ENCODE results near the gene USP12.
"Not testable (repeated sequence)": the region's sequence is repeated elsewhere in the genome, so short reads cannot be mapped to it uniquely, and the experiment has no call there.

USP12 gene

GRCh38 chr13:27149702-27150101 lies 21.9 kb downstream of the USP12 start:
- no peak for DNase-seq (ENCODE audit: low spot score)

DNA sequence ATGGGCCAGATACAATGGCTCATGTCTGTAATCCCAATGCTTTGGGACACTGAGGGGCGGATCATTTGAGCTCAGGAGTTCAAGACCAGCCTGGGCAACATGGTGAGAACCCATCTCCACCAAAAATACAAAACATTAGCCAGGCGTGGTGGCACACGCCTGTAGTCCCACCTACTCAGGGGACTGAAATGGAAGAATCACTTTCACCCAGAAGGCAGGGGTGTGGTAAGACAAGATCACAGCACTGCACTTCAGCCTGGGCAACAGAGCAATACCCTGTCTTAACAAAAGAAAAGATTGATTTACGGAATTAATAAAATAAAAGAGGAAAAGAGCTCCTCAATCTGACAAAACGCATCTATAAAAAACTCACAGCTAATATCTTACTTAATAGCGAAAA lies 22.7 kb downstream of the USP12 start:
- no peak for DNase-seq (ENCODE audit: low spot score)

GRCh38 chr13:27147530-27148170 lies 24.0 kb downstream of the USP12 start:
- no peak for DNase-seq (ENCODE audit: low spot score)

DNA sequence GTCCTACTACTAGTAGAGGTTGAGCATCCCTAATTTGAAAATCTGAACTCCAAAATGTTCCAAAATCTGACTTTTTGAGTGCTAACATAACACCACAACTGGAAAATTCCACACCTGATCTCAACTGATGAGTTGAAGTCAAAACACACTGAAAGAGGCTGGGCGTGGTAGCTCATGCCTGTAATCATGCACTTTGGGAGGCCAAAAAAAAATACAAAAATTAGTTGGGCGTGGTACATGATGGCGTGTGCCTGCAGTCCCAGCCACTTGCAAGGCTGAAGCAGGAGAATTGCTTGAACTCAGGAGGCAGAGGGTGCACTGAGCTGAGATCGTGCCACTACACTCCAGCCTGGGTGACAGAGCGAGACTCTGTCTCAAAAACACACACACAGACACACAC lies 29.9 kb downstream of the USP12 start:
- DNase-seq (ENCODE audit: low spot score): no peak

DNA sequence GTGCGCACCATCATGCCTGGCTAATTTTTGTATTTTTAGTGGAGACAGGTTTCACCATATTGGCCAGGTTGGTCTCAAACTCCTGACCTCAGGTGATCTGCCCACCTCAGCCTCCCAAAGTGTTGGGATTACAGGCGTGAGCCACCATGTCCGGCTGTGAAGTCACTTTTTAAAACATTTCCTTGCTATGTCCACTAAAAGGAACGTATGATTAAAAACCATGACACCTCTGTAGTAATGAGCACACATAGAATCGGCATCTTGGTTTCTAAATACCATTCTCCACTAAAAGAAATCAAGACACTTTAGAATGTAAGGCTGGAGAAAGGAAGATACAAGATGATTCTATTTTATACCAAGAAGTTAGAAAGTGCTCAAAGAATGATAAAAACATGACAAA lies 30.5 kb downstream of the USP12 start:
- not testable (repeated sequence) for DNase-seq (ENCODE audit: low spot score)

- no peak for DNase-seq (ENCODE audit: low spot score)
Observed at GRCh38 chr13:27140060-27140459, 31.6 kb downstream of the USP12 start.

DNA sequence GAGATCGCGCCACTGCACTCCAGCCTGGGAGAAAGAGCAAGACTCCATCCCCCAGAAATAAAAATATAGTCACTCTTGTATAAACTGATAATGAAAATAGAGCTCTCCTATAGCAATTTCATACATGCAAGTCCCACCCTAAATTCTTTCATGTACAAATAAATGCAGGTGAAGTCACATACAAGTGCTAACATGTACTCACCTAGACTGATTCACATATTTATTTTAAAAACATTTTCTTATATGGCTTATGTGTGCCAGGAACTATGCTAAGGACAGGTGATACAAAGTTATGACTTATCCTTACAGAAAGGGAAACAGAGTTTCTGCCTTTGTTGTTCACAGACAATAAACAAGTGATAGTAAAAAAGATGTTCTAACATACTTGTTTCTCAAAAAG lies 32.0 kb downstream of the USP12 start:
- DNase-seq (ENCODE audit: low spot score): no peak

DNA sequence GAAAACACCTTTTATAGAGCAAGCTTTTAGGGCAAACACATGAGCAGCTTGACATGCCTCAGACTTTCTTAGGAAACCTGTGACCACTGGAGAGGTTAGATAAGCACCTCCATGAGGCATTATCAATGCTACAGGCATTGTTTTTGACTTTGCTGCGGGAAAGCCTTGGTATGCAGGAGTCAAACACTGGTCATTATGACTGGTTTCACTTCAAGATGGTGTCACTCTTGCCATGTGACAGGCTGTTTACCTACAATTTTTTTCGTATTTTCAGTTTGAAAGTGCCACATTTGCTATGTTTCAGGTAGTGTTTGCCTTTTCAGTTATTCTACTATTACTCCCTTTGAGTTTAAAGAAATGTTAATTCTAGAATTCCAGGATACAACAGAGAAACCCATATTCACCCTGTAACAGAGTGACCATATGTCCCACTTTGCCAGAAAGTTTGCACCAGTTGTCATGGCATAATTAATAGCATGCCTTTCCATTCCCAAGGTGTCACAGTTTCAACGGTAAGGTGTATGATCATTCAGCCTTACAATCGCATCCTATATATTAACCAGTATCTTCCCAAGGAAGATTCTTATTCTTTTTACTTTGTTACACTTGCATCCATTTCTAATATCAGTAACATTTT lies 33.0 kb downstream of the USP12 start:
- DNase-seq (ENCODE audit: low spot score): no peak

DNA sequence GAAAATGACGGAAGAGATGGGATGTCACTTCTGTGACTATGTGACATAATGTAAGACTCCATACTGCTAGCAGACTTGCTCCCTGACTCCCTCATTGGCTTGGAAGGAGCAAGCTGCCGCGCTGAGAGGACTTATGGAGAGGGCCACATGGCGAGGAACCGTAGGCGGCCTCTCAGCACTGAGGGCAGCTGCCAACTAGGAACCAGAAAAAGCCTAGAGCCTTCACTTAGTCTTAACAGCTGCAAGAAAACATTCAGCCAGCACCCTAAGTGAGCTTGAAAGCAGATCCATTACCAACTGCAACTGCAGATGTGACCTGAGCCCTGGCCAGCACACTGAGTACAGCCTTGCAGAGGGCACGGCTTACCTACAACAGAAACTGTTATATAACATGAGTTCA lies 33.9 kb downstream of the USP12 start:
- DNase-seq (ENCODE audit: low spot score): no peak

- DNase-seq (ENCODE audit: low spot score): no peak
Observed at GRCh38 chr13:27135023-27135422, 36.6 kb downstream of the USP12 start.

- no peak for DNase-seq (ENCODE audit: low spot score)
Observed at GRCh38 chr13:27133889-27134288, 37.7 kb downstream of the USP12 start.

- DNase-seq (ENCODE audit: low spot score): no peak
Observed at GRCh38 chr13:27132538-27132937, 39.1 kb downstream of the USP12 start.

GRCh38 chr13:27131906-27132305 lies 39.7 kb downstream of the USP12 start:
- no peak for DNase-seq (ENCODE audit: low spot score)

DNA sequence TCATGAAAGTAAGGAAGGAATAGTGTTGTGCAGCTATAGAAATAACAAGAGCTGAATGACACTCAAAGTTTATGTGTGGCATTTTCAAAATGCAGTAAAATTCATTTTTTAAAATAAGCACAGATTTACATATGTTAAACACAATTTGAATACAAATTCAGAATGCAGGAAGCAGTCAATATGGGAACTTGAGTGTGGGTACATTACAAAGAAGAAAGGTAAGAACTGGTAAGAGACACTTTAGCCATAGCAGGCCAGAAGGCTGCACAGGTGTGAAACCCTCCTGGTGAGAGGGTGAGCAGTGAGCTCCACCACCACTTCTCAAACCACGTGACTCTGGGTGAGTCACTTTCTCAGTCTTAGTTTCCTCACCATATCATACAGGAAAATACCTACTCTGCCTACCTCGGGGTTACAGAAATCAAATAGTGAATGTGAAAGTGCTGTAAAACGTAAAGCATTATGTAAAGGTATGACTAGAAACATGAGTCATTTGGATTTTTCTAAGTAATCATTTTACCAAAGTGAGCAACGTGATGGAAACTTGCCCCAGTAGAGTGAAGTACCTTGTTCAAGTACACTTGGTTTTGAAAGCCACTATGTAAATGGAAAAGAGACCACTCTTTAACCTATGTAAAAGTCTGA lies 40.5 kb downstream of the USP12 start:
- DNase-seq (ENCODE audit: low spot score): no peak

DNA sequence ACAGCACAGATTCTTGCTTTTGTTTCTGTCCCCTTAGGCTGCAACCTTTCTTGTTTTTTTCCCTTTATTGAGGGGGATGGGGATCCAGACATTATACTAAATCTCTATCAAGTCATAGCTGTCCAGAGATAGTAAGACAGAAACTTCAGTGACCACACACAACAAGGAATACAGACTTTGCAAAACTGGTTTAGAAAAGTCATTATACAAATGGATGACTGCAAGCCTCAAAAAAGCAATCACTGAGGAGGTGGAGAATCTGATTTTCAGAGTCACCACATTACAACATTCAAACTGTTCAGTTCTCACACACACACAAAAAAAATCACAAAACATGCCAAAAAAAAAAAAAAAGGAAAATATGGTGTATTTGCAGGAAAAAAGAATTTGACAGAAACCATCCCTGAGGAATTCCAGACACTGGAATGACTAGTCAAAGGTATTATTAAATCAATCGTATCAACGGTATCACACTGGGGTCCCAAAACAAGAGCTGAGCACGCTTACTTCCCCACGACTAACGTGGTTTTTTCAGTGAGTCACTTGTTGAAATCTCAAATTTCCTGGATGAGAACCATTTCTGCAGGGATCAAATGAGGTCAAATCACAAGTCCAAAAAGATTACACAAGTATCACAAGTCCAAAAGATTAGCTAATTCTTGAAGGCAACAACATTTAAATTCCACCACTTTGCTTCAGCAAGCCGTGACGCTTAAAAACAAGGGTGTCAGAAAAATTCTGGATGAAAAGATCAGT lies 41.2 kb downstream of the USP12 start:
- peak; percentile 34 for DNase-seq (ENCODE audit: low spot score)

- DNase-seq (ENCODE audit: low spot score): no peak
Observed at GRCh38 chr13:27128825-27129627, 42.6 kb downstream of the USP12 start.

DNA sequence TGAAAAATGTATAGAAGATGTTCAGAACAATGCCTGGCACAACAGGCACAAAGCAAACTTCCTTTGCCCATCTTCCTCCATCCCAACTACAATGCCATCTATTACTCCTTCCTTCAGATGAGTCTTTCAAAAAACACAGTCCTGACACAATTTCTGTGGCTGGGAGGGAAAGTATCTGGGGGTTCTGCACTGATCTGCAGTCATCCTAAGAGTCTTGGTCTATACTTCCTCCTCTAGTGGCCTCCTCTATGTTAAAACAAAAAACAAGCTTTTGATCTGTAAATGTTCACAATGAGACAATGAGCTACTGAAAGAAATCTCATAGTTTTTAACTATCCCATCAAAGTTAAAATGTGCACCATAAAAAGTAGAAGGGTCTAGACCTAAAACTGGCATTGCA lies 44.8 kb downstream of the USP12 start:
- DNase-seq (ENCODE audit: low spot score): no peak

- no peak for DNase-seq (ENCODE audit: low spot score)
Observed at GRCh38 chr13:27125357-27126282, 46.0 kb downstream of the USP12 start.

- no peak for DNase-seq (ENCODE audit: low spot score)
Observed at GRCh38 chr13:27124571-27124970, 47.0 kb downstream of the USP12 start.

DNA sequence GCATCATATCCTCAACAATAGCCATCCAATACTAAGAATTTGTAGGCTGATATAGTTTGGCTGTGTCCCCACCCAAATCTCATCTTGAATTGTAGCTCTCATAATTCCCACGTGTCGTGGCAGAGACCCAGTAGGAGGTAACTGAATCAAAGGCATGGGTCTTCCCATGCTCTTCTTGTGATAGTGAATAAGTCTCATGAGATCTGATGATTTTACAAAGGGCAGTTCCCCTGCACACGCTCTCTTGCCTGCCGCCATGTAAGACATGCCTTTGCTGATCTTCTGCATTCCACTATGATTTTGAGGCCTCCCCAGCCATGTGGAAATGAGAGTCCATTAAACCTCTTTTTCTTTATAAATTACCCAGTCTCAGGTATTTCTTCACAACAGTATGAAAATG lies 48.2 kb downstream of the USP12 start:
- not testable (repeated sequence) for DNase-seq (ENCODE audit: low spot score)

- no peak for DNase-seq (ENCODE audit: low spot score)
Observed at GRCh38 chr13:27122036-27122435, 49.6 kb downstream of the USP12 start.

All from AG20443 (cell line).